HL-60/S4 (cell line): Measurements from ENCODE around the gene NAV2.
"Not testable (repeated sequence)": the region's sequence is repeated elsewhere in the genome, so short reads cannot be mapped to it uniquely, and the experiment has no call there.

Experiments
- in situ Hi-C: fragments of 300-500 bp; cut with MboI; formaldehyde crosslinking; loops from 2 replicates; pipeline ENCODE4 v1.14.3; 2022; ENCODE audit warnings: low sequenced_read_pairs

The NAV2 gene

DNA sequence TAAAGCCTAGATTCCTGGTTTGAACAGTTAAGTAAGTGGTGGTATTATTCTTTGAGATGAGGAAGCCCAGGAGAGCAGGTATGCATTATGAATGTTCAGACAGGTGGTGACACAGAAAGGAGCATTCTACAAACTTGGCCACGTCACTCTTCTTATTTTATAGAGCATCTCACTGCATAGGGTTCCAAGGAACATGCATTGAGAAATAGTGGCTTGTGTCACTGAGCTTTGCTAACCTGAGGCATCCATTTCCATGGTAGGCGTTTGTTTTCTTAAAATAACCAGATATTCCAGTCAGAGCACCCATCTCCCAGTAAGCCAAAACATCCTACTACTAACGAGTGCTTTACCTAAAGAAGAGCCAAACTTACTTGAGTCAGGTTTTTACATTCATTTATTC is 169.7 kb downstream of the NAV2 start:
- in situ Hi-C loops = no loop called here

DNA sequence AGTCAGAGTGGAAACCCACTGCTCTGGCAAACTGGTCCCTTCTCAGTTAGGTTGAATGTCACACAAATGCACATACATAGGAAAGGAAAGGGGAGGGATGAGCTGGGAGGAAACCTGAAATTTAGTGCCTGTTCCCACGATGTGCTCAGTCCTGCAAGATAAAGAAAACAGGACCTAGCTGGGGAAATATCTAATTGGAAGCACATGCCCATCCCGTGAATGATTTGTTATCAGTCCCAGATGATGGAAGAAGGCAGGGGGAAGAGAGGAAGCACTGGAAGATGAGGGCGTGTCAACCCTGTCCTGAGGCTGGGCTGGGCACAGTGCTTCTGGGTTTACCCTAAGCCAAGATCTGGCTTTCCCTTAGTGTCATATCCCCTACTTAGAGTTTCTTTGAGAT is 173.9 kb downstream of the NAV2 start:
- in situ Hi-C loops = no loop called here

DNA sequence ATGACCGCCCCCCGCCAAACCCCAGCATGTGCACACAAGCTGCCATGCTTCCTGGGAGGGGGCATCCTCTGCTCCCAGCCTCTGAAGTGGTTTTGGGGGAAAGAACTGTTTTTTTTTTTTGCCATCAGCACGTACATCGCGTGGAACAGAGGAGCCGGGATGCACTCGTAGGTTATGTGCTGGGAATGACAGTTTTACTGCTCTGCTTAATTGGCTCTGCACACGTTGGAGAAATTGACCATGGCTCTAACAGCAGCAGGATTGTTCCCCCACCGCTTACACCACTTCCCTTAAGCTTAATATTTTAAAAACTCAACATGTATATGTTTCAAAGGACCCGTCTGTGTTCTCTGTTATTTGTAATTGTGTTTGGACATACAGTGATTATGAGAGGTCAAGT is 175.2 kb downstream of the NAV2 start:
- in situ Hi-C loops = no loop called here

DNA sequence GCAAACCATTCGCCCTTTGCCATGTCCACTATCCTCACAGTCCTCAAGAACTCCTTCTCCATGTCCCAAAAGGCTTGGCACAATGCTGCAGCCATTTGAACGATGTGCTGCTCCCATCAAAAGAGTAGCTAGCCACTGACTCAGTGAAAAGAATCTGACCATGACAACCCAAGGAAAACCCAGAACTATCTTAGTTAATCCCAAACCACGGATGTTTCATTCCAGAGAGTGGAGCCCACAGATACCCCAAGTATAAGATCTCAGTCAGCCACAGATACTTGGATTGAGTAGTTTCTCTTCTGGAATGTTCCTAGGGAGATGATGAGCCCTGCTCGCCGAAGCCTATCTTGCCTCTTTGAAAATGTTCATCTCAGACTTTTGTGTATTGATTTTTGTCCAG is 176.9 kb downstream of the NAV2 start:
- in situ Hi-C loops = no loop called here

DNA sequence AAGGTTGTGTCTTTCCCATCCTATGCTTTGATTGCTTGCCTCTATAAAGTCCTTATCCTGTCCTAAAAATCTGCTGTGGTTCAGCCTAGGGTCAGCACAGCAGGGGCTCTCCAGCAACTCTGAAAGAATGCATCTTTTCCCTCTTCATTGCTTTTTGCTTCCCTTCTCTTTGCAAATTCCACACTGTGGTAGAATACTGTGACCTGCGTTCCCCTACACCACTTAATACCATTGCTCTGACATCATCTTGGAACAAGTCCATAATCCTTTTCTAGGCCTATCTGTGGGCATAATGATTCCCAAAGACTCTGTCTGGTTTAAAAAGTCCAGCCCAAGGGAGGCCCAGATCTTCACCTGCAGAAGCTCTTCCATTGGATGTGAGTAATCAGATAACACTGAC is 177.7 kb downstream of the NAV2 start:
- in situ Hi-C loops = no loop called here

DNA sequence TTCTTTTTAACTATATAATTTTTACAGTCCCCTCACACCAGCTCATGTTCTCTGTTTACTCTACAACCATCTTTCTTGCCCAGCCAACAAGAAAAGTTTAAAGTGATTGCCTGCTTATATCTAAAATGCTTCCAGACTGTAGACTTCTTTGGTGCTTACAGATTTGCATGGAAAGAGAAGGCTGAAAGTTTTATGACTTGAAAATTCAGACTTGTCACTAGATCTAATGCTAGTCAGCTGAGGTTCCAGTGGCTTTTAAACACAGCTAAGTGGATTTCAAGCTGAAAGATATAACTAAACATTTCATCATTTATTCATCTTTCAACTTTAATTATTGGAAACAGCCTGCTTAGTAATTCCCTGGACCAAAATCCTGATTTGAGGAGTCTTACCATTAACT is 178.4 kb downstream of the NAV2 start:
- in situ Hi-C loops = no loop called here

DNA sequence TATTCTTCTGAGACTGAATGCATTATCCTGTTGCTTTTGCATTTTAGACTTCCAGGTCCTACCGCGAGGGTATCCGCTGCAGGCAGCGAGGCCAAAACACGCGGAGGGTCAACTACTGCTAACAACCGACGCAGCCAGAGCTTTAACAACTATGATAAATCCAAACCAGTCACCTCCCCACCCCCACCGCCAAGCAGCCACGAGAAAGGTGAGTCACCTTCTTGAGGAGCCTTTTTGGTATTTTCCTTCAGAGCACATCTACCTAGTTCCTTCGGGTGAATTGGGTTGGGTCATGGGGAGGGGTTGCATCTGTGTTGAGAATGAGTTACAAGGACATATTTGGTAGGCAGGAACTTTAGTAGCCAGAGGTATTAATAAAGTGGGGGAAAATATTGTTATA is 179.8 kb downstream of the NAV2 start:
- in situ Hi-C loops = no loop called here

DNA sequence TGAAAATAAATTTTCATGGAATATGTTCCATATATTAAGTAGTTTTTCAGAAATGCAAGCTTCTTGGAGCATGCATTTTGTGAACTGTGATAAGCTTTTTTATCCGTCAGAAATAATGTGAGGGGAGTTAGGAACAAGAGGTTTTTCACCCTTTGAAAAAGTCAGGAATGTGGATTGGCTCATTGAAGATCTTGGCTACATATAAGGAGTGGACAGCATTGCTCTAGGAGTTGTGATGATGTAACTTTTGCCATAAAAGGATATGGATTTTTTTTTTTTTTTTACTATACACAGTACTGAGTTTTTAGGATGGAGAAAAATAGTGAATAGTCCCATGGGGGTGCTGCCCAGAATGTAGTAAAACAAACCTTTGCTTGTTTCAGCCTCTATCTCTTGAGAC is 180.2 kb downstream of the NAV2 start:
- in situ Hi-C loops = no loop called here

DNA sequence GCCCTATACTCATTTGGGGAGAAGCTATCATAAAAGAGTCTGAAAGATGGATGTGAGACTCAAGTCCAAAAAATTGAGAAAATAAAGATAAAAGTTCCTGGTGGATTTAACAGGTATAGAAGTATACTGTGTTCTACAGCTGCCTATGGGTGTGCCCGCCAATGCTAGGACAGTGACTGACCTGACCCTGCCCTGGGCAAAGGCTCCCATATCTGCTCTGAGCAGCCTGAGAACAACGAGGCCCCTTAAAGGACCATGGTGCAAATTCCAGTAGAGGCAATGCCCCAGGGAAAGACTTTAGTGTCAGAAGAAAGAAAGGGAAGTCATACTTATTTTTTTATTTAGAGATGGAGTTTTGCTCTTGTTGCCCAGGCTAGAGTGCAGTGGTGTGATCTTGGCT is 181.8 kb downstream of the NAV2 start:
- in situ Hi-C loops = no loop called here

GRCh38 chr11:19895037-19895436 is 182.4 kb downstream of the NAV2 start:
- in situ Hi-C loops = not testable (repeated sequence)

DNA sequence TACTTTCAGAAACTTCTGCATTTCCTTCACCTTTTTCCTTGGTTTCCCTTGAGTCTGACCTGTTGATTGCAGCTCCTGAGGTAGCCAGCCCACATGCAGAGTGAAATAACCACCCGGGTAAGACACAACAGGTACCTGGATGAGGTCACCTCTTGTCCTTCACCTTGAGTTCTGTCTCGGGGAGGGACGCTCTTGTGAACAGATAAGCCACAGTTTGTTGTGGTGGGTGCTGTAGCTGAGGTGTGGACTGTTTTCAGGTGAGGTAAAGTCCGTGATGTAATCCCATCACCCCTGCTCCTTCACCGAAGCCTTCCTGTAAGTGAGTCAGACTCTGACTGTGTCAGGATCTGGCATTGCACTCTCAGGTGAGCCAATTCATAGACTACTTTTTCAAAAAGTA is 183.1 kb downstream of the NAV2 start:
- in situ Hi-C loops = no loop called here

GRCh38 chr11:19903620-19904069 is 191.0 kb downstream of the NAV2 start:
- in situ Hi-C loops = loop anchor here (25.0 kb wide), 1 partner anchor 341 kb away; no protein-coding TSS in a partner anchor

DNA sequence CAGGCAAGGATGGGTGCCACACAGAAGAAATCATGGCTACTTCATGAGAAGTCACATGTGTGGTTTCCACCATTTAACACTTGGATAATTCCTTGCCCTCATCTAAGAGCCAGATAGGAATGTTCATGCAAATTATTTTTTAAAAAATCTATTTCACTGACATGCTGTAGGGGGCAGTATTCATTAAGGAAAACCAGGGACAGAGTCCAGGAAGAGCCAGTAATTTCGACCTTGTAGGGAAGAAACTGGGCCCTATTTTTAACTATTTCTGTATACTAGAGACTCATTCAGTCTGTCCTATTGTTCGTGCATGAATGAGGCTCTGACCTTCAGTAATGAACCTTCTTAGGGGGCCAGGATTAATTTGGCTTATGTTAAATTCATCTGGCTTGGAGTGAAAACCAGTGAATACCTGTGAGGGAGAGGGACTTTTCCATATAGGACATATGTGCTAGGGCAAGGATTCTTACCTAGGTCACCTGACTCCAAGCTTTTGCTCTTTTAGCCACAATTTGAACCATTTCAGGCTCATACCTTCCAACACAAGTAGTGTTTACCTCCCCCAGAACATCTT is 192.7 kb downstream of the NAV2 start:
- in situ Hi-C loops = loop anchor here (25.0 kb wide), 1 partner anchor 343 kb away; no protein-coding TSS in a partner anchor

DNA sequence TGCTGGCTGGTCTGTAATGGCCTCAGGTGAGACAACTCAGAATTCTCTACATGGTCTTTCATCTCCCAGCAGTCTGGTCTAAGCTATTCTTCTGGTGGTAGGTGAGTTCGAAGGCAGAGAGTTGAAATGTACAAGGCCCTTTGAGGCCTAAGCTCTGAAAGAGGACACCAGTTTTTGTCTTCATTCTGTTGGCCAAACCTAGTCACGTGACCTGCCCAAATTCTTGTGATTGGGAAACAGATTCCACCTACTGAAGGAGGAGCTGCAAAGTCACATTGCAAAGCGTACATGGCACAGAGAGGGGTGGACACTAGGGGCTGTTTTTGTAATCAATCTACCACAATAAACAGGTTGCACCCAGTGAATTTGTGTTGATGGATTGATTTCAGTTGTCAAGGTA is 193.5 kb downstream of the NAV2 start:
- in situ Hi-C loops = loop anchor here (25.0 kb wide), 1 partner anchor 344 kb away; no protein-coding TSS in a partner anchor

- in situ Hi-C loops = loop anchor here (25.0 kb wide), 1 partner anchor 345 kb away; no protein-coding TSS in a partner anchor
These were observed 194.5 kb downstream of the NAV2 start for GRCh38 chr11:19907008-19907579.

DNA sequence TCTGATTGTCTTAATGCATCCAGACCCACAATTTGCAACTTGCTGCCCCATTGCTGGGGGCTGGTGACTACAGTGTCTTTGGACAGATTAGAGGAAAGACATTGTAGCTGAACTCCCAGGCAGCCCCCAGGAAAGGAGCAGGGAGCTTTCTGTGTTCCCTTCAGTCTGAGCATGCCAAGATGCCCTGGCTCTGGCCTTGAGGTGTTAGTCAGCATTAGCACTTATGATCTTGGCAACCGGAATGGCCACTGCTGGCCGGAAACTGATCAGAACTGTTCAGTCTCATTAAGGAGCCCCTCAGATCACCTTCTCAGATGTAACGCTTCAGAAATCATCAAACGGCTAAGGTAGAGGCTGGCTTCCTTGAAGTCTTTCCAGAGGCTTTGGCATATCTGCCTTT is 195.2 kb downstream of the NAV2 start:
- in situ Hi-C loops = loop anchor here (25.0 kb wide), 1 partner anchor 346 kb away; no protein-coding TSS in a partner anchor

- in situ Hi-C loops = loop anchor here (25.0 kb wide), 1 partner anchor 349 kb away; no protein-coding TSS in a partner anchor
These were observed 198.3 kb downstream of the NAV2 start for GRCh38 chr11:19910931-19911330.

DNA sequence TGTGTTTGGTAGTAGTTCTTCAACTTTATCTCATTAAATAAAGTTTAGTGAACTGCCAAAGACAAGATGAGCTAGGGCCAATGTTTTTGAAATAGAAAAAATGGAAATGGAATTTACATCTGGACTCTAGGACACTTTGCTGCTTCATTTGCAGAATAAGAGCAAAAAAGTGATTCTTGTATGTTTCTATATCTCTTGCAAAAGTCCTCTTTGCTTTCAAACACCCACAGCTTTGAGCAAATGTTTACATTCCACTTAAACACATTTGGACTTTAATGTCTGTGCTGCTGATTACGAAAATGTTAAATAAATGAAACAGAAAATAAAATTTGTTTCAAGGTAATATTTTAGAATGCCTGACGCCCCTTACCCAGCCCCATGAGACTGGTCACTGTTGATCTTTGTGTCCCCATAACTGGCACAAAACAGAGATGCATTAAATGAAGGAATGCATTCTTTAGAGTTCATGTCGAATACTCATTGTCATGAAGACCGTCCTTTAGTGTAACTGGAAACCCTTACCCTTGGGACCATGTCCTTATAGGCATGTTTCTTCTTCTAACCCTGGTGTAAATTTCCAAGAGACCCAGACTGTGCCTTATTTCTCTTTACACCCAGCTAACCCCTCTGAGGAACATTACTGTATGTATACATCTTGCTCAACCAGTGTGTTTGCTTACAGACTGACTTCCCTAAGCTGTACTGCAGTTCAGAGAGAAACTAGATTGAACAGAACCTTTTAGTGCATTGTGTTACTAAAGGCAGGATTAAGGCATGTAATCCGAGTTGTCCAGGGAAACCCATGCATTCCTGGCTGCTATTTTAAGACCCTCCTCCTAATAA is 199.7 kb downstream of the NAV2 start:
- in situ Hi-C loops = loop anchor here (25.0 kb wide), 1 partner anchor 350 kb away; no protein-coding TSS in a partner anchor

GRCh38 chr11:19912958-19913892 is 200.6 kb downstream of the NAV2 start:
- in situ Hi-C loops = loop anchor here (25.0 kb wide), 1 partner anchor 351 kb away; no protein-coding TSS in a partner anchor

DNA sequence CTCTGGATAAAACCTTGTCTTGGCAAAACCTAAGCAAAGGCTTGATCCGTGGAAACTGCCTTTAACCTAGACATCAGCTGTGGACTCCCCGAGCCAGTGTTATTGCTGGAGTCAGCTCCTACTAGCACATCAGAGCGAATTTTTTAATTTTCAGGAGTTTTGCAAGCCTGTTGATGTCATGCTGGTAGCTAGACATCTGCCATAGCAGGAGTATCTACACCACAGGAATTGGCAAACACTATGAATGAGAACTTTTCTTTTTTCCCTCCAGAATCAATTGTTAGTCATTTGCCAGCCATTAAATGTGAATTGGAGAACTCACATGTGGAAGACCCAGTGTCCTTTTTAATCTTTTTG is 201.2 kb downstream of the NAV2 start:
- in situ Hi-C loops = loop anchor here (25.0 kb wide), 1 partner anchor 352 kb away; no protein-coding TSS in a partner anchor
